Stimulated activated CD8-positive, alpha-beta memory T cell treated with anti-CD3 and anti-CD28 coated beads, Interleukin-7, amount 100 ng/mL, for 4 hours (primary cell): Measurements from ENCODE around the gene M1AP.

ENCODE experiments used
- DNase-seq, 2 donors: peaks; one replicate each; pipeline ENCODE4 v3.0.0-alpha.2; 2020; ENCODE audit warnings: low read depth in 2 of 2

M1AP gene

DNA sequence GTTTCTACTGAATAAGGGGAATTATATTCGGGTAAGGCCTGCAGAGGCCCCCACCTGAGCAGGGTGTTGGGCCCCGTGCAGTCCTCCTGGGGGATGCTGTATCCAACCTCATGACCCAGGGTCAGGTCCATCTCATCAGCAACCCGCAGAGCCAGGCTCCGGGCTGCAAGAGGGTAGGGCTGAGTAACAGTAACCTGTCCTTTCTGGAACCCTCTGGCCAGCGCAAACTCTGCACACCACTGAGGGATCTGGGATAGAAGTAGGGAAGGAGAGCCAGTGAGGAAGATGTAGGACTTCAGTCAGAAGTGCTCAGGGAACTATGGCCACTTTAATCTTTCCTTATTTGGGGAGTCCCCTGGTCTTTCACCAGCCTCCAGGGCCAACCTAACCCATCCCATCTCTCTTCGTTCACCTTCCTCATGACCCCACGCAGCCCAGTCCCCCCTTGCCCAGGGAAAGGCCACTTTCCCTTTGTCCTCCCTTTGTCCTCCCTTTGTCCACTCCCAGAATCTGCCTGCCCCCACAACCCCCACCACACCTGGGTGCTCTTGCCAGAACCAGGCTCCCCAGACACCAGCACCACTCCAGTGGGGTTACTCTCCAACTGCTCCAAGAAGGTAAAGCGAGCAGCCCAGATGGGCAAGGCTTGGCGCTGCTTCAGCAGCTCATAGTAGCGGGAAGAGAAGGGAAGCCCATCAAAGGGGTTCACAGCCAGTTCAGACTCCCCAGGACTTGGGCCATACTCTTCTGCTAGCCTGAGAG lies 123.0 kb downstream of the M1AP start:
- DNase-seq, result no peak

DNA sequence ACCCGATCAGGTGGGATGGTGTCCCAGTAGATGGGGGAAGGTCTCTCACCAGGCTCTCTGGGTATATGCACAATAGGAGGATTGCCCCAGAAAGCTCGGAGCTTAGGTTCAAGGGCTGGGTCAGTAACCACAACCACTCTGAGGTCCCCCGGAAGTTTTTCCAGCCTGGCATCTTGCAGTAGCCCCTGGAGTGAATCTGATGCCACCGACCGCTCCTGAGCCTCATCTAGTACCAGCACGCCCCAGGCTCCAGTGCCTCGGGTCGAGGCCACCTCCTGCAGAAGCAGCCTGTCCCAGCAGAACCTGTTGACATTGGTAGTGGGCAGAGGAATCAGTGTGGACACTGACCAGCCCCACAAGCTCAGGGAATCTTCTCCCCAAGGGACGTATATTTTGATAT lies 124.1 kb downstream of the M1AP start:
- no peak for DNase-seq

DNA sequence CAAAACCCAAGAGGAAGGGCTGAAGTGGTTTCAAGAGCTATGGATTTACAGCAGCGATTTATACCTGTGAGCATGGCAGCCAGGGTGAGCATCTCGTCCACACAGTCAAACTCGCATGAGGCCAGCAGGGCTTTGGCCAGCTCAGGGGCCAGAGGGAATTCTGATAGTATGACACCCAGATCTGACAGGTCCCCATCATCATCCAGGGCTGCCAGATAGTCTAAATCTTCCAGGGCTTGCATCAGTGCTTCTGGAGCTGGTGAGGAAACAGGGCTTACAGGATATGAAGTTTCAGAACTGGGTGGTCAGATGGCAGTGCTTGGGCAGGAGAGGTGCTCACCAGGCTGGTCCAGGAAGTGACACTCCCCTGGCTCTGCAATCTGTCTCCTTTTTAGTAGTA lies 125.6 kb downstream of the M1AP start:
- no peak for DNase-seq

- DNase-seq, result no peak
These were observed 131.5 kb downstream of the M1AP start for GRCh38 chr2:74516650-74517049.

- DNase-seq, result peak; percentile 58 to 67
These were observed 132.0 kb downstream of the M1AP start for GRCh38 chr2:74515981-74516633.

- DNase-seq, result no peak
These were observed 132.7 kb downstream of the M1AP start for GRCh38 chr2:74515271-74515980.

DNA sequence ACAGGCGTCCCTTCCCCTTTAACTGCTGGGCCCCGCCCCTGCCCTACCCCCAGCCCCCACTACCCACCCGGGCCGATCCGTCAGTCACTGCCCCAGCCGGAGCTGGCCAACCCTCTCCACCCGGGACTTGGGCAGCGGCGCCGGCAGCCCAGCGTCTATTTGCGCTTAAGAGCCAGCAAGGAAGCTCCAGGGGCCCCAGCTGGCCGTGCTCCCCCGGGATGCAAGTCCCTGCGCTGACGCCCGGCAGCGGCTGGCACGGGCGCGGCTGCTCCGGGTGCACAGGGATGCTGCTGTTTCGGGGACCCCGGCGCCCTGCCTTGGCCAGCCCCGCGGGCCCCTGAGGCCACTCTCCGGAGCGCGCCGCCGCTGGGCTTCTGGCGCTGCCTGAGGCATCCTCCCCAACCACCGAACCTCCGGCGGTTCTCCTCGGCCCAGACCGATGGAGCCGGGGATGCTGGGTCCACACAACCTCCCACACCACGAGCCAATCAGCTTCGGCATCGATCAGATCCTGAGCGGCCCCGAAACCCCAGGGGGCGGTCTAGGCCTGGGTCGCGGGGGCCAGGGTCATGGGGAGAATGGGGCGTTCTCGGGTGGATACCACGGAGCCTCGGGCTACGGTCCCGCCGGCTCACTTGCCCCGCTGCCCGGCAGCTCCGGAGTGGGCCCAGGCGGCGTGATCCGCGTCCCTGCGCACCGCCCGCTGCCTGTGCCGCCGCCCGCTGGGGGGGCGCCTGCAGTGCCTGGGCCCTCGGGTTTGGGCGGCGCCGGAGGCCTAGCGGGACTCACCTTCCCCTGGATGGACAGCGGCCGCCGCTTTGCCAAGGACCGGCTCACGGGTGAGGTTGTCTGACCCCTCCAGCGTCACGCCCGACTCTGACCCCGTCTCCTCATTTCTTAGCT lies 133.5 kb downstream of the M1AP start, which contains the start of gene TLX2:
Gene TLX2 (plus strand): TSS at position 83 of the 903 bp plus-strand sequence. CDS start 357 bp downstream, at position 440.
- no peak for DNase-seq

DNA sequence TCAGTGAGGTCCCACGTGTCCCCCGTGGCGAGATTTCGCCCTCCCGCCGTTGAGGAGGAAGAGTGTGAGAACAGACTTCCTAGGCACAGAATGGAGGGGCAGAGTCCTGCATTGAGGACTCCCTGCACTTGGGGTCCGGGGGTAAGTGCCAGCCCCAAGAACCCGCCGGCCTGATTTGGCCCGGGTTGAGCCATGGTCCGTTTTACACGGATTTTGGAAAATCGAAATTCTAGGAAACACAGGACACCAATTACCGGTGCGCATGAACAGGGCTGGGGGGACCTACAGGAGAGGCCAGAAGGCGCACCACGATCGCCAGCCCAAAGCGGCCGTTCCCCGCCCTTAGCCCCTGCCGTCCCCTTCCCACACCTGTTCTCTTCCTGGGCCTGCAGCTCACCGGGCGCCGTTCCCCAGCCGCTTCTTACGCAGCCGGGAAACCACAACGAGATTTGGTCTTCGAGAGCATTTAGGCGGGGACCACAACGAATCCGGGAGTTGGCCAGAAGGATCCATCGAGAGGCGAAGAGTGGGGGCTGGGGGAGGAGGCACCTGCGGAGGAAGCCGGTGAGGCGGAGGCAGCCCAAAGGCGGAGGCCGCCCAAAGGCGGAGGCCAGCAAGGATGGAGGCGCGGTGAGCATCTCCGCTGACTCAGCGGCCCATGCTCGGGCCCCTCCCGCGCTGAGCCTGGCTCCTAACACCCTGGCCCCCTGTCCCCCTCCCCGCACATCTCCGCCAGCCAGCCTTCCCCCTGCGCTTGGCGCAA lies 134.3 kb downstream of the M1AP start:
- DNase-seq, result no peak

DNA sequence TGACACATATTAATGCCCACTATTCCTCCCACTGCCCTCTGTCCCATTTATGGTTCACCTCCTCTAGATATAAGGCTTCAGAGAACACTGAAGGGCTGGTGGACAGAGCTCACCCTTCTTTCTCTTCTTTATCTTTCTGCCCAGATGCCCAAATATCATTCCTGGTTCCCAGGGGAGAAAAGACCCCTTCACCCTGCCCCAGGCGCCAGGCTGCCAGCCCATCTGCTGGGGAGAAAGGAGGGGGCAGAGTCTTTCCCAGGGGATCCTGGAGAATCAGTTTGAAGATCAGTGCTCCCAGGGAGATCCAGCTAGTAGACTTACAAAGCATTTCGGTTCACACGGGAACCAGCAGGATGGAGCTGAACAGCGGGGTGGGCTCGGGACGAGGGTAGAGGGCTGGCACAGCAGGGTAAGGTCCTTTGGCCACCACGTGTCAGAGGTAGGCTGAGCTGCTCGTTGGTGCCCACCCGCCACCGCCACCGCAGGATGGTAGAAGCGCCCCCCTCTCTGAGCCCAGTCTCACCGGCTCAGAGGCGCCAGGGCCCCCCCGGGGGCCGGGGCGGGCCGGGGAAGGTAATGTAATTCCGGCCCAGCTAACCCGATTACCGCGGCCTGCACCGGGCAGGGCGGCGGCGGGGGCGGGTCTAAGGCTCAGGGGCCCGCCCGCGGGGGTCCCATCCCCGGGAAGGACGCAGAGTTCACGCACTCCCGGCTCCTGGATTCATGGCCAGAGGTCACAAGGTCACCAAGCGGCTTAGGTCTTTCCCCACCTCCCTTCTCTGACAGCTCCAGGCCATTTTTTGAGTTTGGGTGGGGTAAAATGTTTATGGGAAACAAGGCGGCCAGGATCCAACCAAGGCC lies 135.2 kb downstream of the M1AP start:
- no peak for DNase-seq

- DNase-seq, result no peak
These were observed 136.8 kb downstream of the M1AP start for GRCh38 chr2:74511104-74511989.

- DNase-seq, result no peak
These were observed 137.9 kb downstream of the M1AP start for GRCh38 chr2:74510272-74510671.

GRCh38 chr2:74507926-74508520 lies 140.1 kb downstream of the M1AP start:
- no peak for DNase-seq
